A549 (cell line): Measurements from ENCODE around the gene CRISPLD2. TPM values are rescaled to one million over a fixed set of nuclear protein-coding genes. Genes with fewer than 3 reads are reported as not detected.

Source experiments
- ATAC-seq, 2 experiments: fragments of 200-7000 bp in 1 of 2; fragments of >200 bp in 1 of 2; cut with Nextera tagmentation in 1 of 2; cut with Tn5 transposase in 1 of 2; 3 replicates each; pipeline versions ENCODE4 v1.8.0 to v1.9.1; 2018 to 2020; ENCODE audit warnings: mild to moderate bottlenecking in 1 of 2, moderate library complexity in 1 of 2
- CTCF ChIA-PET: fragments of 300-600 bp; sonication (Branson Sonifier 250); formaldehyde crosslinking; extraction: SDS; loops from one replicate; lab custom pipeline; 2021; ENCODE audit warnings: antibody characterized with exemption, inconsistent platforms; lab: Yijun Ruan, JAX
- POLR2A ChIA-PET: fragments of 350-600 bp; formaldehyde crosslinking; extraction: SDS; loops from one replicate; lab custom pipeline; 2021; ENCODE audit warnings: antibody characterized with exemption, inconsistent platforms; lab: Yijun Ruan, JAX
- DNase-seq, 2 experiments: peaks; one replicate each; pipeline versions ENCODE4 v3.0.0 to v3.0.0-alpha.2; 2011 to 2016; ENCODE audit warnings: low read depth in 1 of 2, low spot score in 1 of 2
- FAIRE-seq: peaks from 2 replicates; lab custom pipeline; 2011; peaks lifted over from hg19 to GRCh38; lab: Jason Lieb, UNC
- H3K27ac ChIP-seq, 2 experiments: fragments of >200 bp; sonication (Bioruptor Twin); formaldehyde crosslinking; 3 replicates each; pipeline ENCODE4 v1.5.1; 2016 to 2017
- H3K4me1 ChIP-seq: fragments of >200 bp; sonication (Bioruptor Twin); formaldehyde crosslinking; 3 replicates; pipeline ENCODE4 v1.6.1; 2016
- H3K4me2 ChIP-seq: fragments of >200 bp; sonication (Bioruptor Twin); formaldehyde crosslinking; 3 replicates; pipeline ENCODE4 v1.6.1; 2016
- H3K4me3 ChIP-seq: fragments of >200 bp; sonication (Bioruptor Twin); formaldehyde crosslinking; 3 replicates; pipeline ENCODE4 v1.5.1; 2016
- H3K9me3 ChIP-seq: fragments of >200 bp; sonication (Bioruptor Twin); formaldehyde crosslinking; 3 replicates; pipeline ENCODE4 v1.6.1; 2016
- CBX2 ChIP-seq: fragments of 200-600 bp; sonication (generic); IDR thresholded peaks from 2 replicates; pipeline ENCODE4 v1.6.1; 2016; ENCODE audit warnings: low read depth, mild to moderate bottlenecking, borderline replicate concordance
- CEBPB ChIP-seq, 2 experiments: fragments of >200 bp in 1 of 2; sonication (Bioruptor Twin) in 1 of 2; formaldehyde crosslinking in 1 of 2; IDR thresholded peaks; 2 replicates each; pipeline ENCODE4 v1.6.1; 2012 to 2016
- CHD4 ChIP-seq: fragments of 200-600 bp; sonication (generic); IDR thresholded peaks from 2 replicates; pipeline ENCODE4 v1.6.1; 2016; ENCODE audit warnings: antibody characterized with exemption, mild to moderate bottlenecking, borderline replicate concordance
- EP300 ChIP-seq, 2 experiments: fragments of >200 bp; sonication (Bioruptor Twin); formaldehyde crosslinking; IDR thresholded peaks; 2 replicates in 1 of 2; 3 replicates in 1 of 2; pipeline ENCODE4 v1.6.1; 2016 to 2017
- FOSB ChIP-seq: fragments of 250-450 bp; sonication (Bioruptor Pico); IDR thresholded peaks from 2 replicates; pipeline ENCODE4 v1.5.0; 2020; ENCODE audit warnings: mild to moderate bottlenecking, moderate library complexity
- FOSL2 ChIP-seq, 2 experiments: fragments of 450-650 bp in 1 of 2; fragments of >200 bp in 1 of 2; sonication (Bioruptor Twin) in 1 of 2; formaldehyde crosslinking; IDR thresholded peaks; 2 replicates each; pipeline versions ENCODE4 v1.5.0 to v1.6.1; 2016 to 2020; ENCODE audit warnings: mild to moderate bottlenecking in 1 of 2, moderate library complexity in 1 of 2
- FOXS1 ChIP-seq: fragments of 250-450 bp; sonication (Bioruptor Pico); IDR thresholded peaks from 2 replicates; pipeline ENCODE4 v1.5.0; 2020; ENCODE audit warnings: mild to moderate bottlenecking, moderate library complexity
- HOXA7 ChIP-seq: fragments of 250-450 bp; sonication (Bioruptor Pico); IDR thresholded peaks from 2 replicates; pipeline ENCODE4 v1.5.0; 2020; ENCODE audit warnings: mild to moderate bottlenecking, moderate library complexity
- HOXB5 ChIP-seq: fragments of 250-450 bp; sonication (Bioruptor Pico); IDR thresholded peaks from 2 replicates; pipeline ENCODE4 v1.5.0; 2020; ENCODE audit warnings: mild to moderate bottlenecking, moderate library complexity
- JUN ChIP-seq, 2 experiments: fragments of >200 bp; sonication (Bioruptor Twin); formaldehyde crosslinking; IDR thresholded peaks; 2 replicates in 1 of 2; 3 replicates in 1 of 2; pipeline ENCODE4 v1.6.1; 2016 to 2017
- MAFK ChIP-seq: fragments of 450-650 bp; IDR thresholded peaks from 2 replicates; pipeline ENCODE4 v1.6.1; 2014; ENCODE audit not compliant: partially characterized antibody
- POLR2A ChIP-seq: IDR thresholded peaks from 2 replicates; pipeline ENCODE4 v1.6.1; 2012; ENCODE audit warnings: mild to moderate bottlenecking, low read length
- RAD21 ChIP-seq, 2 experiments: fragments of >200 bp in 1 of 2; sonication (Bioruptor Twin) in 1 of 2; formaldehyde crosslinking in 1 of 2; IDR thresholded peaks in 1 of 2; conservative IDR thresholded peaks in 1 of 2; 2 replicates in 1 of 2; 3 replicates in 1 of 2; pipeline ENCODE4 v1.6.1; 2012 to 2018; ENCODE audit warnings: inconsistent platforms in 1 of 2
- TFCP2L1 ChIP-seq: fragments of 250-450 bp; sonication (Bioruptor Pico); IDR thresholded peaks from 2 replicates; pipeline ENCODE4 v1.5.0; 2021; ENCODE audit warnings: mild to moderate bottlenecking
- ZNF302 ChIP-seq: fragments of 250-450 bp; sonication (Bioruptor Pico); IDR thresholded peaks from 2 replicates; pipeline ENCODE4 v1.9.0; 2021; ENCODE audit warnings: inconsistent platforms, mild to moderate bottlenecking, moderate library complexity
- WGBS: methylation state at CpG from one replicate; pipeline ENCODE4 v1.1.6; 2017; ENCODE audit errors: missing lambda C conversion rate; 5-methylcytosine and 5-hydroxymethylcytosine counted together
- polyA plus RNA-seq, 4 experiments: library from polyadenylated mRNA; depleted of rRNA in 3 of 4; stranded (reverse); fragments of >200 nt; fragmentation: RNase III in 1 of 4; extraction: RNeasy Plus Mini Kit Qiagen cat#74134 plus additional on column Dnase treatment in 1 of 4; gene quantifications; 2 replicates in 3 of 4; 3 replicates in 1 of 4; pipeline ENCODE4 v1.2.3, GENCODE V29; 2011 to 2017
- TF ChIP-seq, protein P1 (sequence below): fragments of 250-450 bp; sonication (Bioruptor Pico); IDR thresholded peaks from 2 replicates; pipeline ENCODE4 v1.5.0; 2021; ENCODE audit warnings: mild to moderate bottlenecking, moderate library complexity, borderline replicate concordance
- TF ChIP-seq, protein P2 (sequence below): fragments of 450-650 bp; IDR thresholded peaks from 2 replicates; pipeline ENCODE4 v1.6.1; 2014; ENCODE audit warnings: antibody characterized with exemption
- TF ChIP-seq, protein P3 (sequence below): IDR thresholded peaks from 2 replicates; pipeline ENCODE4 v1.6.1; 2012
- TF ChIP-seq, protein P4 (sequence below): fragments of >200 bp; sonication (Bioruptor Twin); formaldehyde crosslinking; IDR thresholded peaks from 3 replicates; pipeline ENCODE4 v1.5.1; 2016
- TF ChIP-seq, protein P5 (sequence below): fragments of 200-600 bp; sonication (generic); IDR thresholded peaks from 2 replicates; pipeline ENCODE4 v1.6.1; 2016; ENCODE audit warnings: antibody characterized with exemption, mild to moderate bottlenecking, moderate library complexity
- TF ChIP-seq, protein P6 (sequence below): IDR thresholded peaks from 2 replicates; pipeline ENCODE4 v1.6.1; 2012; ENCODE audit warnings: low read depth, borderline replicate concordance

CRISPLD2 gene
- polyA plus RNA-seq, 2 of the 4 experiments (the other 2 are of a cell fraction), result 0.85 to 1.6 TPM

DNA sequence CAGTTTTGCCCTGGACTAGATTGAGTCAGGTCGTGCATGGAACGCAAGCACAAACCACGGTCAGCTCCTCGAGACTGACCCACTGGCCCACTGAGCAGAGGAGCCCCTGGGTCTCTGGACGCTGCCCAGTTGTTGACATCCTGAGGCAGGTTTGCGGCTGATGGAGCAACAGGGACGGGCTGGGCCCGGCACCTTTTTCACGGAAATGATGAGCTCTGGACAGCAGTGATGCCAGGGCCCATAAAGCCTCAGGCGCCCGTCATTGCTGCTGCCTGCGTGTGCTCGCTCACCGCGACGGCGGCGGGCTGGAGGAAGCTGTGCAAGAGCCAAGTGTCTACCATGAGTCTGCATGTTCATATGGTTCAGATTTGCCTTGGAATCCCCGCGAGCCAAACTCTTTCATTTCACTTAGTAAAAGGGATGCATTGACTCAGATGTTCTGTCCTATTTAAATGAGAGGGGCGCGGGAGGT is 30.8 kb upstream of the CRISPLD2 start (continued):
- TF ChIP-seq, protein P1, sequence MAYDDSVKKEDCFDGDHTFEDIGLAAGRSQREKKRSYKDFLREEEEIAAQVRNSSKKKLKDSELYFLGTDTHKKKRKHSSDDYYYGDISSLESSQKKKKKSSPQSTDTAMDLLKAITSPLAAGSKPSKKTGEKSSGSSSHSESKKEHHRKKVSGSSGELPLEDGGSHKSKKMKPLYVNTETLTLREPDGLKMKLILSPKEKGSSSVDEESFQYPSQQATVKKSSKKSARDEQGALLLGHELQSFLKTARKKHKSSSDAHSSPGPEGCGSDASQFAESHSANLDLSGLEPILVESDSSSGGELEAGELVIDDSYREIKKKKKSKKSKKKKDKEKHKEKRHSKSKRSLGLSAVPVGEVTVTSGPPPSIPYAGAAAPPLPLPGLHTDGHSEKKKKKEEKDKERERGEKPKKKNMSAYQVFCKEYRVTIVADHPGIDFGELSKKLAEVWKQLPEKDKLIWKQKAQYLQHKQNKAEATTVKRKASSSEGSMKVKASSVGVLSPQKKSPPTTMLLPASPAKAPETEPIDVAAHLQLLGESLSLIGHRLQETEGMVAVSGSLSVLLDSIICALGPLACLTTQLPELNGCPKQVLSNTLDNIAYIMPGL, result no peak
- no peak for TF ChIP-seq ZNF302
- TF ChIP-seq, protein P2, sequence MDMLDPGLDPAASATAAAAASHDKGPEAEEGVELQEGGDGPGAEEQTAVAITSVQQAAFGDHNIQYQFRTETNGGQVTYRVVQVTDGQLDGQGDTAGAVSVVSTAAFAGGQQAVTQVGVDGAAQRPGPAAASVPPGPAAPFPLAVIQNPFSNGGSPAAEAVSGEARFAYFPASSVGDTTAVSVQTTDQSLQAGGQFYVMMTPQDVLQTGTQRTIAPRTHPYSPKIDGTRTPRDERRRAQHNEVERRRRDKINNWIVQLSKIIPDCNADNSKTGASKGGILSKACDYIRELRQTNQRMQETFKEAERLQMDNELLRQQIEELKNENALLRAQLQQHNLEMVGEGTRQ, result no peak
- TF ChIP-seq HOXA7 (CRISPR knock-in tag), result no peak
- TF ChIP-seq, protein P3, sequence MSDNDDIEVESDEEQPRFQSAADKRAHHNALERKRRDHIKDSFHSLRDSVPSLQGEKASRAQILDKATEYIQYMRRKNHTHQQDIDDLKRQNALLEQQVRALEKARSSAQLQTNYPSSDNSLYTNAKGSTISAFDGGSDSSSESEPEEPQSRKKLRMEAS, result no peak
- TF ChIP-seq MAFK, result no peak
- TF ChIP-seq RAD21 (conservative IDR thresholded peaks at IDR 0.05 in 1 of 2, IDR thresholded peaks at IDR 0.05 in 1 of 2), result no peak
- no peak for TF ChIP-seq CBX2
- TF ChIP-seq, protein P4, sequence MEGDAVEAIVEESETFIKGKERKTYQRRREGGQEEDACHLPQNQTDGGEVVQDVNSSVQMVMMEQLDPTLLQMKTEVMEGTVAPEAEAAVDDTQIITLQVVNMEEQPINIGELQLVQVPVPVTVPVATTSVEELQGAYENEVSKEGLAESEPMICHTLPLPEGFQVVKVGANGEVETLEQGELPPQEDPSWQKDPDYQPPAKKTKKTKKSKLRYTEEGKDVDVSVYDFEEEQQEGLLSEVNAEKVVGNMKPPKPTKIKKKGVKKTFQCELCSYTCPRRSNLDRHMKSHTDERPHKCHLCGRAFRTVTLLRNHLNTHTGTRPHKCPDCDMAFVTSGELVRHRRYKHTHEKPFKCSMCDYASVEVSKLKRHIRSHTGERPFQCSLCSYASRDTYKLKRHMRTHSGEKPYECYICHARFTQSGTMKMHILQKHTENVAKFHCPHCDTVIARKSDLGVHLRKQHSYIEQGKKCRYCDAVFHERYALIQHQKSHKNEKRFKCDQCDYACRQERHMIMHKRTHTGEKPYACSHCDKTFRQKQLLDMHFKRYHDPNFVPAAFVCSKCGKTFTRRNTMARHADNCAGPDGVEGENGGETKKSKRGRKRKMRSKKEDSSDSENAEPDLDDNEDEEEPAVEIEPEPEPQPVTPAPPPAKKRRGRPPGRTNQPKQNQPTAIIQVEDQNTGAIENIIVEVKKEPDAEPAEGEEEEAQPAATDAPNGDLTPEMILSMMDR, result no peak
- no peak for TF ChIP-seq FOXS1
- no peak for TF ChIP-seq POLR2A
- TF ChIP-seq, protein P5, sequence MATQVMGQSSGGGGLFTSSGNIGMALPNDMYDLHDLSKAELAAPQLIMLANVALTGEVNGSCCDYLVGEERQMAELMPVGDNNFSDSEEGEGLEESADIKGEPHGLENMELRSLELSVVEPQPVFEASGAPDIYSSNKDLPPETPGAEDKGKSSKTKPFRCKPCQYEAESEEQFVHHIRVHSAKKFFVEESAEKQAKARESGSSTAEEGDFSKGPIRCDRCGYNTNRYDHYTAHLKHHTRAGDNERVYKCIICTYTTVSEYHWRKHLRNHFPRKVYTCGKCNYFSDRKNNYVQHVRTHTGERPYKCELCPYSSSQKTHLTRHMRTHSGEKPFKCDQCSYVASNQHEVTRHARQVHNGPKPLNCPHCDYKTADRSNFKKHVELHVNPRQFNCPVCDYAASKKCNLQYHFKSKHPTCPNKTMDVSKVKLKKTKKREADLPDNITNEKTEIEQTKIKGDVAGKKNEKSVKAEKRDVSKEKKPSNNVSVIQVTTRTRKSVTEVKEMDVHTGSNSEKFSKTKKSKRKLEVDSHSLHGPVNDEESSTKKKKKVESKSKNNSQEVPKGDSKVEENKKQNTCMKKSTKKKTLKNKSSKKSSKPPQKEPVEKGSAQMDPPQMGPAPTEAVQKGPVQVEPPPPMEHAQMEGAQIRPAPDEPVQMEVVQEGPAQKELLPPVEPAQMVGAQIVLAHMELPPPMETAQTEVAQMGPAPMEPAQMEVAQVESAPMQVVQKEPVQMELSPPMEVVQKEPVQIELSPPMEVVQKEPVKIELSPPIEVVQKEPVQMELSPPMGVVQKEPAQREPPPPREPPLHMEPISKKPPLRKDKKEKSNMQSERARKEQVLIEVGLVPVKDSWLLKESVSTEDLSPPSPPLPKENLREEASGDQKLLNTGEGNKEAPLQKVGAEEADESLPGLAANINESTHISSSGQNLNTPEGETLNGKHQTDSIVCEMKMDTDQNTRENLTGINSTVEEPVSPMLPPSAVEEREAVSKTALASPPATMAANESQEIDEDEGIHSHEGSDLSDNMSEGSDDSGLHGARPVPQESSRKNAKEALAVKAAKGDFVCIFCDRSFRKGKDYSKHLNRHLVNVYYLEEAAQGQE, result no peak

DNA sequence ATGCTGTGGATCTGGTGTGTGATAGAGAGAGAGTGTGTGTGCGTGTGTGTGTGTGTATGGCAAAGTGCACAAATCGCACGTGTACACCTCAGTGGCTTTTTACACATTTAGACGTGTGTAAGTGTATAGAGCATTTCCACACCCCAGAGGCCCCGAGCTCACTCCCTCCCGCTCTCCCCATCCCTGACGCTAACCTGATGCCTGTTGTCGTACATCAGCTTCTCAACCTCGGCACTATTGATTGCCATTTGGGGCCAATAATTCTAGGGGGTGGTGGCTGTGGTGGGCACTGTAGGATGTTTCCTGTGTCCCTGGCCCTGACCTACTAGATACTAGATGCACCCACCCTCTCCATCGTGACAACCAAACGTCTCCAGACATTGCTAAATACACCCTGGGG is 30.4 kb upstream of the CRISPLD2 start:
- FAIRE-seq (no peak), DNase-seq (no peak), ATAC-seq (no peak)
- no peak overlapping the region for H3K4me3 ChIP-seq
- no peaks in the 10 kb centered on the region for H3K9me3 ChIP-seq
- H3K4me2 ChIP-seq, result no peak overlapping the region
- H3K27ac ChIP-seq, result no peak overlapping the region
- CTCF ChIA-PET, result interaction anchor here (2.1 kb wide), 1 partner anchor 35 kb away, joined by 6 read pairs; no protein-coding TSS in a partner anchor
- H3K4me1 ChIP-seq, result no peaks in the 10 kb centered on the region
- TF ChIP-seq EP300 (IDR thresholded peaks at IDR 0.05), result no peak
- TF ChIP-seq, protein P6, sequence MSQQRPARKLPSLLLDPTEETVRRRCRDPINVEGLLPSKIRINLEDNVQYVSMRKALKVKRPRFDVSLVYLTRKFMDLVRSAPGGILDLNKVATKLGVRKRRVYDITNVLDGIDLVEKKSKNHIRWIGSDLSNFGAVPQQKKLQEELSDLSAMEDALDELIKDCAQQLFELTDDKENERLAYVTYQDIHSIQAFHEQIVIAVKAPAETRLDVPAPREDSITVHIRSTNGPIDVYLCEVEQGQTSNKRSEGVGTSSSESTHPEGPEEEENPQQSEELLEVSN, result no peak
- no peak for TF ChIP-seq CEBPB (IDR thresholded peaks at IDR 0.05)
- TF ChIP-seq CHD4, result no peak
- no peak for TF ChIP-seq TFCP2L1
- no peak for TF ChIP-seq HOXB5 (CRISPR knock-in tag)
- no peak for TF ChIP-seq MAFK
- no peak for TF ChIP-seq FOSL2 (IDR thresholded peaks at IDR 0.05)
- no peak for TF ChIP-seq FOSL2 (CRISPR knock-in tag; IDR thresholded peaks at IDR 0.05)
- no peak for TF ChIP-seq JUN (IDR thresholded peaks at IDR 0.05)
- no peak for TF ChIP-seq FOSB
- no peak for TF ChIP-seq ZNF302
- POLR2A ChIA-PET, result no interaction called here
- WGBS, result 80% methylated on average over 11 of the region's 11 CpGs
